ENCODE data around the gene ZBTB44. TPM values are rescaled to one million over a fixed set of nuclear protein-coding genes. Genes with fewer than 3 reads are reported as not detected.
"Not testable (repeated sequence)": the region's sequence is repeated elsewhere in the genome, so short reads cannot be mapped to it uniquely, and the experiment has no call there.

ZBTB44 gene
- total and polyA plus RNA-seq, 8 donors: 34.1 to 53.7 (median 42.7) TPM

GRCh38 chr11:130197386-130198035, 117.2 kb downstream of the ZBTB44 start:
- Histone ChIP-seq H3K4me1 (no peaks in the 10 kb centered on the region), H3K27me3 (no peaks in the 10 kb centered on the region), H3K4me3 (no peak overlapping the region), H3K27ac (no peak overlapping the region), H3K9me3 (no peaks in the 10 kb centered on the region), H3K36me3 (peaks cover 0 to 76% of the 10 kb centered on the region in 2 donors)
- intact Hi-C loops (cut with DNase I): no loop called here
- DNase-seq (peak in 1 of 4 donors; percentile 71), ATAC-seq (no peak)
- no peak for TF ChIP-seq CTCF (IDR thresholded peaks at IDR 0.05)

GRCh38 chr11:130194241-130195023, 120.3 kb downstream of the ZBTB44 start:
- intact Hi-C loops (cut with DNase I): no loop called here
- Histone ChIP-seq H3K4me3 (no peak overlapping the region), H3K4me1 (peaks cover 0 to 4% of the 10 kb centered on the region in 2 donors), H3K27me3 (no peaks in the 10 kb centered on the region), H3K36me3 (peaks cover 0 to 53% of the 10 kb centered on the region in 2 donors), H3K9me3 (no peaks in the 10 kb centered on the region), H3K27ac (no peak overlapping the region)
- no peak for ATAC-seq
- DNase-seq: no peak
- TF ChIP-seq CTCF (IDR thresholded peaks at IDR 0.05): no peak

- ATAC-seq; H3K27ac ChIP-seq; intact Hi-C loops (cut with DNase I); H3K4me1 ChIP-seq; H3K27me3 ChIP-seq; DNase-seq; H3K9me3 ChIP-seq; H3K4me3 ChIP-seq: not testable (repeated sequence)
- peaks cover 0 to 44% of the 10 kb centered on the region in 2 donors for H3K36me3 ChIP-seq
Observed at GRCh38 chr11:130193551-130193950, 121.2 kb downstream of the ZBTB44 start.

- intact Hi-C loops (cut with DNase I): no loop called here
- ATAC-seq (peak; percentile 81), DNase-seq (no peak)
Observed at GRCh38 chr11:130192845-130193267, 121.9 kb downstream of the ZBTB44 start.

GRCh38 chr11:130191896-130192295, 122.8 kb downstream of the ZBTB44 start:
- H3K36me3 ChIP-seq: peaks cover 0 to 28% of the 10 kb centered on the region in 2 donors
- ATAC-seq (no peak), DNase-seq (no peak)
- H3K9me3 ChIP-seq: no peaks in the 10 kb centered on the region
- intact Hi-C loops (cut with DNase I): no loop called here
- TF ChIP-seq CTCF (IDR thresholded peaks at IDR 0.05): no peak
- H3K4me3 ChIP-seq: no peak overlapping the region
- no peaks in the 10 kb centered on the region for H3K27me3 ChIP-seq
- H3K4me1 ChIP-seq: peaks cover 0 to 4% of the 10 kb centered on the region in 2 donors
- H3K27ac ChIP-seq: no peak overlapping the region

More at GRCh38 chr11:130192845-130193267, 121.9 kb downstream of the ZBTB44 start:
- Histone ChIP-seq H3K4me3 (no peak overlapping the region), H3K27me3 (no peaks in the 10 kb centered on the region), H3K27ac (no peak overlapping the region), H3K4me1 (peaks cover 0 to 4% of the 10 kb centered on the region in 2 donors), H3K9me3 (no peaks in the 10 kb centered on the region), H3K36me3 (peaks cover 0 to 37% of the 10 kb centered on the region in 2 donors)
- no peak for TF ChIP-seq CTCF (IDR thresholded peaks at IDR 0.05)

Data from left lung (tissue), 10 donors.